Measurements from ENCODE around the gene SERGEF. TPM values are rescaled to one million over a fixed set of nuclear protein-coding genes. Genes with fewer than 3 reads are reported as not detected.
"Not testable (repeated sequence)": the region's sequence is repeated elsewhere in the genome, so short reads cannot be mapped to it uniquely, and the experiment has no call there.

The SERGEF gene
- total RNA-seq, 2 experiments from 2014 or later, result 30.4 to 38.8 TPM

GRCh38 chr11:17877886-17878285 lies 135.0 kb downstream of the SERGEF start:
- Mint-ChIP-seq H3K27ac (no peak overlapping the region), H3K36me3 (peaks cover 6% of the 10 kb centered on the region), H3K4me1 (no peaks in the 10 kb centered on the region), H3K4me3 (no peak overlapping the region), H3K9me3 (ENCODE audit: low read depth) (no peaks in the 10 kb centered on the region), H3K27me3 (no peaks in the 10 kb centered on the region)
- ATAC-seq, result no peak
- DNase-seq, result no peak
- CTCF ChIA-PET, result no interaction called here

- Mint-ChIP-seq H3K9me3 (ENCODE audit: low read depth) (no peaks in the 10 kb centered on the region), H3K27me3 (no peaks in the 10 kb centered on the region), H3K36me3 (peaks cover 6% of the 10 kb centered on the region), H3K4me1 (no peaks in the 10 kb centered on the region), H3K4me3 (no peak overlapping the region), H3K27ac (no peak overlapping the region)
- no peak for ATAC-seq
- CTCF ChIA-PET, result no interaction called here
- DNase-seq, result no peak
These were observed 136.0 kb downstream of the SERGEF start for GRCh38 chr11:17876827-17877226.

GRCh38 chr11:17875891-17876290 lies 137.0 kb downstream of the SERGEF start:
- ATAC-seq, result no peak
- H3K4me1 Mint-ChIP-seq, result no peaks in the 10 kb centered on the region
- no peak for DNase-seq
- H3K9me3 Mint-ChIP-seq (ENCODE audit: low read depth), result no peaks in the 10 kb centered on the region
- H3K36me3 Mint-ChIP-seq, result peaks cover 10% of the 10 kb centered on the region
- H3K27me3 Mint-ChIP-seq, result no peaks in the 10 kb centered on the region
- CTCF ChIA-PET, result no interaction called here
- no peak overlapping the region for H3K4me3 Mint-ChIP-seq
- no peak overlapping the region for H3K27ac Mint-ChIP-seq

- Mint-ChIP-seq H3K9me3 (ENCODE audit: low read depth) (peaks cover under 1% of the 10 kb centered on the region), H3K27me3 (no peaks in the 10 kb centered on the region), H3K4me3 (no peak overlapping the region), H3K36me3 (peaks cover 19% of the 10 kb centered on the region), H3K27ac (no peak overlapping the region), H3K4me1 (no peaks in the 10 kb centered on the region)
- CTCF ChIA-PET, result interaction anchor here (1.5 to 3.7 kb wide), 2 partner anchors 9 to 143 kb away, joined by 3 to 14 read pairs; no protein-coding TSS in a partner anchor
- no peak for ATAC-seq
- DNase-seq, result no peak
These were observed 139.3 kb downstream of the SERGEF start for GRCh38 chr11:17873586-17873985.

- H3K27ac Mint-ChIP-seq; DNase-seq; H3K27me3 Mint-ChIP-seq; H3K4me3 Mint-ChIP-seq; CTCF ChIA-PET; H3K9me3 Mint-ChIP-seq (ENCODE audit: low read depth); ATAC-seq; H3K4me1 Mint-ChIP-seq: not testable (repeated sequence)
- H3K36me3 Mint-ChIP-seq, result peaks cover 21% of the 10 kb centered on the region
These were observed 144.4 kb downstream of the SERGEF start for GRCh38 chr11:17868398-17868797.

GRCh38 chr11:17867341-17867740 lies 145.5 kb downstream of the SERGEF start:
- DNase-seq (no peak), ATAC-seq (no peak)
- Mint-ChIP-seq H3K4me1 (no peaks in the 10 kb centered on the region), H3K36me3 (peaks cover 21% of the 10 kb centered on the region), H3K9me3 (ENCODE audit: low read depth) (peaks cover 4% of the 10 kb centered on the region), H3K4me3 (no peak overlapping the region), H3K27me3 (no peaks in the 10 kb centered on the region), H3K27ac (no peak overlapping the region)
- CTCF ChIA-PET, result no interaction called here

- ATAC-seq, result no peak
These were observed 146.9 kb downstream of the SERGEF start for GRCh38 chr11:17865765-17866428.

GRCh38 chr11:17864478-17864941 lies 148.3 kb downstream of the SERGEF start:
- Mint-ChIP-seq H3K36me3 (peaks cover 10% of the 10 kb centered on the region), H3K9me3 (ENCODE audit: low read depth) (peaks cover 4% of the 10 kb centered on the region), H3K4me1 (no peaks in the 10 kb centered on the region), H3K4me3 (no peak overlapping the region), H3K27me3 (no peaks in the 10 kb centered on the region), H3K27ac (no peak overlapping the region)
- CTCF ChIA-PET, result interaction anchor here (0.7 to 3.8 kb wide), 5 partner anchors 9 to 26 kb away, joined by 3 to 14 read pairs (median 3); no protein-coding TSS in a partner anchor
- ATAC-seq, result no peak
- no peak for DNase-seq

More at GRCh38 chr11:17865765-17866428, 146.9 kb downstream of the SERGEF start:
- DNase-seq, result no peak
- Mint-ChIP-seq H3K27me3 (no peaks in the 10 kb centered on the region), H3K4me1 (no peaks in the 10 kb centered on the region), H3K27ac (no peak overlapping the region), H3K36me3 (peaks cover 17% of the 10 kb centered on the region), H3K4me3 (no peak overlapping the region), H3K9me3 (ENCODE audit: low read depth) (peaks cover 4% of the 10 kb centered on the region)
- CTCF ChIA-PET, result interaction anchor here (1.0 to 3.8 kb wide), 2 partner anchors 8 to 267 kb away, joined by 3 to 14 read pairs; no protein-coding TSS in a partner anchor

- H3K9me3 Mint-ChIP-seq (ENCODE audit: low read depth), result no peaks in the 10 kb centered on the region
- no peak overlapping the region for H3K4me3 Mint-ChIP-seq
- ATAC-seq, result no peak
- CTCF ChIA-PET, result no interaction called here
- no peak overlapping the region for H3K27ac Mint-ChIP-seq
- H3K27me3 Mint-ChIP-seq, result no peaks in the 10 kb centered on the region
- no peak for DNase-seq
- H3K4me1 Mint-ChIP-seq, result peaks cover 6% of the 10 kb centered on the region
- H3K36me3 Mint-ChIP-seq, result no peaks in the 10 kb centered on the region
These were observed 151.7 kb downstream of the SERGEF start for GRCh38 chr11:17861036-17861755.

- Mint-ChIP-seq H3K4me3 (no peak overlapping the region), H3K27me3 (no peaks in the 10 kb centered on the region), H3K27ac (no peak overlapping the region), H3K36me3 (no peaks in the 10 kb centered on the region), H3K9me3 (ENCODE audit: low read depth) (no peaks in the 10 kb centered on the region), H3K4me1 (peaks cover 14% of the 10 kb centered on the region)
- no peak for DNase-seq
- CTCF ChIA-PET, result no interaction called here
- no peak for ATAC-seq
These were observed 153.3 kb downstream of the SERGEF start for GRCh38 chr11:17859552-17859951.

GRCh38 chr11:17855531-17856290 lies 157.1 kb downstream of the SERGEF start:
- Mint-ChIP-seq H3K4me1 (peaks cover 14% of the 10 kb centered on the region), H3K4me3 (no peak overlapping the region), H3K27ac (no peak overlapping the region), H3K36me3 (no peaks in the 10 kb centered on the region), H3K27me3 (no peaks in the 10 kb centered on the region), H3K9me3 (ENCODE audit: low read depth) (no peaks in the 10 kb centered on the region)
- DNase-seq (no peak), ATAC-seq (no peak)
- CTCF ChIA-PET, result interaction anchor here (1.1 kb wide), 1 partner anchor 11 kb away, joined by 4 read pairs; no protein-coding TSS in a partner anchor

GRCh38 chr11:17853280-17853679 lies 159.6 kb downstream of the SERGEF start:
- no peak for ATAC-seq
- Mint-ChIP-seq H3K27ac (no peak overlapping the region), H3K9me3 (ENCODE audit: low read depth) (no peaks in the 10 kb centered on the region), H3K4me1 (peaks cover 14% of the 10 kb centered on the region), H3K36me3 (no peaks in the 10 kb centered on the region), H3K4me3 (no peak overlapping the region), H3K27me3 (no peaks in the 10 kb centered on the region)
- DNase-seq, result no peak
- CTCF ChIA-PET, result no interaction called here

GRCh38 chr11:17852246-17852645 lies 160.6 kb downstream of the SERGEF start:
- DNase-seq, result no peak
- ATAC-seq, result no peak
- H3K27ac Mint-ChIP-seq, result no peak overlapping the region
- peaks cover 14% of the 10 kb centered on the region for H3K4me1 Mint-ChIP-seq
- H3K36me3 Mint-ChIP-seq, result no peaks in the 10 kb centered on the region
- no peaks in the 10 kb centered on the region for H3K27me3 Mint-ChIP-seq
- no peaks in the 10 kb centered on the region for H3K9me3 Mint-ChIP-seq (ENCODE audit: low read depth)
- CTCF ChIA-PET, result no interaction called here
- H3K4me3 Mint-ChIP-seq, result no peak overlapping the region
